Dedifferentiated amniotic fluid mesenchymal stem cell (primary cell): Measurements from ENCODE around the gene RABGAP1L.
A peak's percentile ranks its signal among the peaks of the same experiment; 100 is the strongest.
"Not testable (repeated sequence)": the region's sequence is repeated elsewhere in the genome, so short reads cannot be mapped to it uniquely, and the experiment has no call there.

Experiments
- DNase-seq: peaks from one replicate; pipeline ENCODE4 v3.0.0-alpha.2; 2016; ENCODE audit errors: extremely low spot score

Gene RABGAP1L

GRCh38 chr1:174238845-174239501 lies 79.7 kb downstream of the RABGAP1L start:
- DNase-seq = not testable (repeated sequence)

GRCh38 chr1:174239541-174239940 lies 80.2 kb downstream of the RABGAP1L start:
- DNase-seq = no peak

- no peak for DNase-seq
Measured at GRCh38 chr1:174242856-174243255, 83.5 kb downstream of the RABGAP1L start.

DNA sequence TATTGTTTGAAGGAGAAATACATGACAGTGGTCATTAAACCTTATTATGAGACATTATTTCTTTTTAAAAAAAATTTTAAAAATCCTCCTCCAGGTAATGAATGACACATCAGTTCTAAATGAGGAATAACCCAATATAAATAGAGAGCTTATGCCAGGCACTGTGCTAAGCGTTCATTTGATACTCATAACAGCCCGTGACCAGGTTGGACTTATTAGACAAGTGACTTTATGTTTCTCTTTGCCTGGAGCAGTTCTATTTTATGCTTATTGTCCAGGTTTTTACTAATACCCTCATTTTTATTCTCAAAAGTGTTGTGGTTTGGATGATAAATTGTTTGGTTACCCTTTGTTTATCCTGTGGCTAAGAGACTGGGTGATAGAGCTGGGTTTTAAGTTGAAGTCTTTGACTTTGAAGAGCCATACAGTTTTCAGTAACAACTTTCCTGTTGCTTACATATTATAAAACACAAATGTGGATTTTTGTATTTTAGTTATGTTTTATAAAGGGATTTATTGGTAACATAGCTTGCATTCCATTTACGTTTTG lies 84.2 kb downstream of the RABGAP1L start:
- no peak for DNase-seq

DNA sequence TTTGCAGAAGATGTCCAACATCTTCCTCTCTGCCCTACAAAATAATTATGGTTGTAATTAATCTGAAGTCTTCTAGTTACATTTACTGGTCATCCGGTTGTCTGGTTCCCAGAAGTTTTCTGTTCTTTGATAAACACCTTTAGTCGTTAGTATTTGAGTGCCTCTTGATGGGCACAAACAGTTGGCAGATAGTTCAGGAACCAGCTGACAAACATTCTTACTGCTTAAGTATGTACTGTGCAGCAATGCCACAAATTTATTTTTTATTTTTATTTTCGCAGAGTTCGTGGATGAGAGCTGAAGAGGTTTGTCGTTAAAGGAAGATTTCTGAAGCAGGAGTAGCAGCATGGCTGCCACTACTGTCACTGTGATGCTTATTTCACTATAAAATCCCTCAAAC lies 84.7 kb downstream of the RABGAP1L start:
- DNase-seq = no peak

DNA sequence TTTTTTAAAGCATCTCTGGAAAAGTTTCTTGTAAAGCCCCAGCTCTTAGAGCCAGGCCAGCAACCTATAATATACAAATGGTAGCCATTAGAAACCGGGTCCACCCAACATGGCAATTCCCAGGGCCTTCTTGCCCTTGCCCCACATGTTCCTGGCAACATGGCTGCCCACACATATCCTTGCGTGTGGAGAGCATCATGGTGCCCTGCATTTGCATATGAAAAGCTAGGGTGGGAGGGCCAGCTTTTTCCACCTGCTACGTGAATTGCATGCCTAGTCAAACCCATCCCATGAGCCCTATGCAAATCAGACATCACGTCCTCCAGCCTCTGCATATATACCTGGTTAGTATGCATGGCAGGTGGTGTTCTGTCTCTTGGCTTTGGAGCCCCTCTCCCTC lies 88.2 kb downstream of the RABGAP1L start:
- DNase-seq = no peak

DNA sequence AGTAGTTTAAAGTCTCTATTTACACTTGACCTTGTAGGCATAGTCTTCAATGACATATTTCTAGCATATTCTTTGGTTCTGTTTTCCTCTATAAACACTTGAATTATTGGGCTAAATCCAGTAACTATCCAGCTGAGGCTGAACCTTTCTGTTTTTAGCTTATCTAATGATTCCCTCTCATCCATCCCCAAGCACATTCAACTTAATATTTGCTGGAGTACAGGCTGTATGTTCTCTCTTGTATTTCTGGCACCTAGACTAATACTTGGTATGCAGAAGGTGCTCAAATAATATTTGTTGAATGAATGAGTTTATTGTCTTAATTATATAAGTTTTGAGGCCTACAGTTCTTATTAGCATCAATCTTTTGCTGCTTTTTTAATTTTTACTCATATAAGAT lies 88.7 kb downstream of the RABGAP1L start:
- DNase-seq = no peak

GRCh38 chr1:174256386-174256785 lies 97.1 kb downstream of the RABGAP1L start:
- not testable (repeated sequence) for DNase-seq

- peak; percentile 33 for DNase-seq
Measured at GRCh38 chr1:174258148-174258550, 98.8 kb downstream of the RABGAP1L start.

DNA sequence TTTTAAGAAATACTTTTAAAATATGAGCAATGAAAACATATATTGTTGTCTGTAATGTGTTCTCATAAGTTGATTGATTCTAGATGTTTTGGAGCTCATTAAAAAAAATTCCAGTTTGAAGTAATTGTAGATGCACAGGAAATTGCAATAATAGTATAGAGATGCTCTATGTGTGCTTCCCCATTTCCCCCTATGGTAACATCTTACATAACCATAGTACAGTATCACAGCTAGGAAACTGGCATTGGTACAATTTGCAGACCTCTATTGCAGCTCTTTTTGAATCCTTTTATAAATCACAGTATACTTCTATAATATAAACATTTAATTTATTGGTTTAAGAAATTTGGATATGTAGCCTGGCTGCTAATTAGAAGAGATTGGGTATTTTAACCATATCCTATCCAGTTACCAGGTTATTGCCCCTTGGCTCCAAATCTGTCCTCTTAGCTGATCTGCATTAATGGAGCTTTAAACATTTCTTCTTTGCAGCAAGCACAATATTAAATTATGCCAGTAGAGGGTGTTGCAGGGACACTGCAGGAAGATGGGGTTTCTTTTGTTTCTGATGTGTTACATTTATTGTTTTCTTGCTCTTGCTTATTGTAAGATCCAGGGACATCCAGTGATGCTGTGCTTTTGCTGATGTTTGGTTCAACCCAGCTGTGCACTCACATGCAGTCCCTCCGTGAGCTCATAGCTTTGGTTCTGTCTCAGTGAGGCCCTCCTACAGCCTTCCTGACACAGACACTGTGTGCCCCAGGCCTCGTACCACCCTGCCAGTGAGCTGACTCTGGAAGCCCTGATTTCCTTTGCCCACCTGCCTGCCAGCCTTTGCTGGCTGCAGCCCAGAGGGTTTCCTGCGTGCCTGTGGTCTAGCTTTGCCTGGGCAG lies 103.3 kb downstream of the RABGAP1L start:
- peak; percentile 62 for DNase-seq

GRCh38 chr1:174265282-174265681 lies 106.0 kb downstream of the RABGAP1L start:
- no peak for DNase-seq

GRCh38 chr1:174266476-174266875 lies 107.2 kb downstream of the RABGAP1L start:
- no peak for DNase-seq

DNA sequence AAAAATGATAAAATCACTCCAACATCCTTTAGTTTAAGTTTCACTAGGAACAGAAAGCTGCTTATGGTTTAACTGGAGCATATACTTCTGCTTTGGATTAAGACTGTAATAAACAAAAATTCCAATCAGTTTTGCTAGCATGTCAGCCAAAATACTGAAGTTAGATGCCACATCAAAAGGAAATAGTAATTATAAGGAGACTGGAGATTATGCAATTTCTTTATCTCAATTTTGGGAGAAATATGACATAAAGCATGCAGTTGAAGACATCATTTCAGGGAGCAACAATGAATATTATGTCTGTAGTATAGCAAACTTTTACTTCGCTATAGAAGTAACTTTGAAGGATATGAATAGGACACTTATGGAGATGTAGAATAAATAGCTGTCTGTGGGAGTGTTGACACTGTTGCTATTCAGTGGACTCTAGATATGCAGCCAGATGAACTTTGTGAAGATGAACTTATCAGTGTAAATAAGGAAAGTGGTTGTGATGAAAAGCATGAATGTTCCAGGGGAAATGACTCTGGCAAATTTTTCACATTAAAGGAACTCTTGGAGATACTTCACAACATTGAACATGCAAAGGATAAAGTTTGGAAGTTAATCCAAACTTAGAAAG lies 107.8 kb downstream of the RABGAP1L start:
- no peak for DNase-seq

DNA sequence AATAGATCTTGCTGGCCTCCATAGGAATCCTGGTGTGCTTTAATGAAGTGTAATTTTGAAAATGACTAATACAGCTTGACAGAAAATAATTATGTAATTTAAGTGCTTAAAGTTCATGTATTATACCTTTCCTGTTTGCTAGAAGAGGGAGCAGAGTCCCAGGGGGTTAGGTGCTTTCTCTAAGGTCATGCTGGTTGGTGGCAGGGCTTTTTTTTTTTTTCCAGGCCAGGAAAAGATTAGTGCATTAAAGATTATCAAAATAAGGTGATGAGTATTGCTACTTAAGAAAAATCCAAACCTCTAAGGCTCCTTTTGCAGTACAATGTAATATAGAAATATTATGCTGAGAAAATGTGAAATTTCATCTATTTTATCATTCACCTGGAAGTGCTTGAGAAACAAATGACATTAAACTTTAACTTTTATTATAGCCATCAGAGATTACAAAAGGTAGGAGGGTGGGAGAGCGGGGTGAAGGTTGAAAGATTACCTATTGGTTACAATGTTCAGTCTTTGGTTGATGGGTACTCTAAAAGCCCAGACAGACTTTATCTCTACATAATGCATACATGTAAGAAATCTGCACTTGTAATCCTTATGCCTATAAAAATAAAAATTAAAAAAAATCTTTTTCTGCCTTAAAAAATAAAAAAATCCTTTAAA lies 110.8 kb downstream of the RABGAP1L start:
- no peak for DNase-seq

GRCh38 chr1:174273190-174273589 lies 113.9 kb downstream of the RABGAP1L start:
- DNase-seq = no peak

- DNase-seq = no peak
Measured at GRCh38 chr1:174273776-174274175, 114.5 kb downstream of the RABGAP1L start.

- no peak for DNase-seq
Measured at GRCh38 chr1:174274452-174274851, 115.1 kb downstream of the RABGAP1L start.

DNA sequence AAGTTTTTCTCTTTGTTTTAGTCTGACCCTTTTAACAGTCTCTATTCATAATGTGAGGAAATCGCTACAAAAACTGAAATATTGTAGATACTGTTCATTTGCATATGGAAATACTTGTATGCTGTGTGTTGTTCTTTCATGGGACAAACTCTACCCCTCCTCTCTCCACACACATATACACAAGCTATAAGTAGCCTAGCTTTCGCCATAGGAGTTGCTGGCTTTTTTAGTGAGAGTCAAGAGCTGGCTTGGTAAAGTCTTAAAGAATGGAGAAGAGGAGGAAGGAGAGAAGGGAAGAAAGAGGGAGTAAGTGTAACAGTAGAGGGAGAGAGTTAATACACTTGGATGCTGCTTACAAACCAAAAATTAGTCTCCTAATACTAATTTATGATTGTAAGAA lies 115.6 kb downstream of the RABGAP1L start:
- DNase-seq = no peak

DNA sequence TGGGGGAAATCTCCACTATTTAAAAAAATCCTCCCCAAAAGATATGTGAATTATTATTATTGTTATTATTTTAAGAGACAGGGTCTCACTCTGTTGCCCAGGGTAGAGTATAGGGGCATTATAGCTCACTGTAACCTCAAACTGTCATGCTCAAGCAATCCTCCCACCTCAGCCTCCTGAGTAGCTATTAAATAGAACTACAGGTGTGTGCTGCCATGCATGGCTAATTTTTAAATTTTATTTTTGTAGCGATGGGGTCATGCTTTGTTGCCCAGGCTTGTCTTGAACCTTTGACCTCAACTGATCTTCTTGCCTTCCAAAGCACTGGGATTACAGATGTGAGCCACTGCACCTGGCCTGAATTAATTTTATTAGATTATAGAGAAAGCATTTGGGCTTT lies 116.8 kb downstream of the RABGAP1L start:
- DNase-seq = no peak

GRCh38 chr1:174284052-174284451 lies 124.7 kb downstream of the RABGAP1L start:
- no peak for DNase-seq

DNA sequence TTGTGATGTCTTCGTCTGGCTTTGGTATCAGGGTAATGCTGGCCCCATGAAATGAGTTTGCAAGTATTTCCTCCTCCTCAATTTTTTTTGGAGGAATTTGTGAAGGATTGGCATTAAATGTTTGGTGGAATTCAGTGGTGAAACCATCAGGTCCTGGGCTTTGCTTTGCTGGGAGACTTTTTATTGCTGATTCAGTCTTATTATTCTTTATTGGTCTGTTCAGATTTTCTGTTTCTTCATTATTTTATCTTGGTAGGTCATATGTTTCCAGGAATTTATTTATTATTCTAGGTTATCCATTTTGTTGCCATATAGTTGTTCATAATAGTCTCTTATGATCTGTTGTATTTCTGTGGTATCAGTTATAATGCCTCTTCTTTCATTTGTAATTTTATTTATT lies 126.7 kb downstream of the RABGAP1L start:
- DNase-seq = no peak
